GM19351 (cell line): Measurements from ENCODE around the gene PTPN14.
"Not testable (repeated sequence)": the region's sequence is repeated elsewhere in the genome, so short reads cannot be mapped to it uniquely, and the experiment has no call there.

Experiments
- ATAC-seq: cut with Tn5 transposase; IDR thresholded peaks from one replicate; pipeline ENCODE4 v1.9.1; 2021; ENCODE audit warnings: mild to moderate bottlenecking, moderate library complexity; ENCODE audit not compliant: unreplicated experiment

PTPN14 gene

DNA sequence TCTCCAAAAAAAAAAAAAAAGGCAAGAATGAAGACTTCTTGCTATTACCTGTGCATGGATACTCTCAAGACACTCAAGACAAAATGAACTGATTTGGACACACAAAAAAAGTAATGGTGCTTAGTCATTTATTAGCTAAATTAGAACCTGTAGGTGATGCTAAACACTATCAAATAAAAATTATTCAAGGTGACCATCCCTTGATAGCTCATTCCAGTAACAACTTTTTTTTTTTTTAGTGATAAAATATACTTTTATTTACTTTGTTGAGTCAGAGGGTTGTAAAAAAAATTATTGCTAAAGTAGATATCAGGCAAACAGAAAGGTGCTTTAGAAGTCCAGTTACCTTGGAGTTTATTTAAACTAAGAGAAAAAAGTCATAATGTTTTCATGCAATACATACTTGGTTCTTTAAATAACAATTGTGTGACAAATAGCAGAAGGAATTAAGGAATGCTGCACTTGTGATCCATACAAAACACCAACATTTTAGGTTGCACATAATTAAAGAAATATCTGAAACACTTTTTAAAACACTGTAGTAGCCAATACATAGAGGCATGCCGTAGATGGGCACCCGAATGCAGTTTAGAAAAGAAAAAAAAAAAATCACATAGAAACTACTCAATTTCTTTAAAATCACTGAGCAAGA is 69.3 kb downstream of the PTPN14 start:
- ATAC-seq, result not testable (repeated sequence)

DNA sequence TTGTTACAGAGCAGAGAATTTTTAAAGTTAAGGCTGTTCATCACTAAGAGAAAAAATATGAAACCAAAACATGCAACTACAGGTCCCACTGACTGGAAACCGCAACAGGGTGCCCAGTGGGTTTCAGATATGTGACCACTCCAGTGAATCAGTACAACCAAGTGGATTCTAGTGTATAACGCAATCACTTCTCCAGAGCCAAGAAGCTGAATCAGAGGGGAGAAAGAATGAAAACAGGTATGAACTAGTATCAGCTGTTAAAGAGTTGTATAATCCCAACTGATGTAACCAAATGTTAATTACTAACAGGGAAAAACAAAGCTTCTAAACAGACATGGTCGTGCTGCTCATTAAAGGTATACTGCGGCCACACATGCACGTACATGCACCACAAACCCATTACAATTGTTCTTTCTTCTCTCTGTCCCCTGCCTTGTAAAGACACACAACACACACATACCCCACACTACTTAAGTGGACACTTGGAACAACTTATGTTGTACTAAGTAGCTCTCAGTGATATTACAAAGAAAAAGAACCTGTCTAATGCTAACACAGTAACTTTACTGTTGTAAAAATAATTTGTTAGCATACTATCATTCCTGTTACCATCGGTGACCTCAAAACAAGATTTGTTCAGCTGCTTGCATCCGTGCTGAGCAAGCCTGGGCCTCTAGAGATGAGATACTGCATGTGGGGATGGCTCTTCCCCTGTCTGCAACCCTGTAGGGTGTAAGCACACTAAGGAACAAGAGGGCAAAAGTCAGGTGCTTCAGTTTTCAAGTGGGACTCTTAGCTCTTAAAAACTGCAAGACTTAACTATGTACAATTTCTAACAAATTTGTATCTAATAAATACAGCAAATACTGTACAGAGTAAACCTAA is 74.2 kb downstream of the PTPN14 start:
- no peak for ATAC-seq

DNA sequence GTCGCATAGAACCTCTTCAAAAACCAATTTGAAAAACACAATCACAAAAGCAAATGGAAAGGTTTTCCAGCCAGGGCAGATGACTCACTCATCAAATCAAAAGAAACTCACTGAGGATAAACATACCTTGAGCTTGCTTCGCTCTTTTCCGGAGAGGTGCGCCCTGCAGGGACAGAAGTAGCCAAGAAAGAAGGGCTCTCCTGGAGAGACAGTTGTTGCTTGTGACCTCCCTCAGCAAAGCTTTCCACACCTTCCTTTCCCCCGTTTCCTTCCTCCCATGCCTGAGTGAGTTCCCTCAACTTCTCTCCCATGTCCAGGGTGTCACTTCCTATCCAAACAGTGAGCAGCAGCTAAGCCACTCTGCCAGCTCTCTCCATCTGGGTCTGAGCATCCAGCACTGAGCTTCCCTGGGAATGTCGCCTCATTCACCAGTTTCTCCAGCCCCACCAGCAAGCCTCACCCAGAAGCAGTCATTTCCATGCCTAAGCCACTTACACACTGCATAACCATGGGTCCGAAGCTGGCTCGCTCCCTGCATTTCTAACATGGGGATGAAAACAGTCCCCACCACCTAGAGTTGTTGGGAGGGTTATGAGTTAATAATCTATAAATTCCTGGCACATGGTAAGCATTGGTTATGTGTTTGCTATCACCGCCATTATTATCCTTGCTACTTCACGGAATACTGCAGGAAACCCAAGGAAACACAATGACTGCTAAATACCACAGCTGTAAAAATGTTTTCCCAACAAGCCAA is 75.0 kb downstream of the PTPN14 start:
- ATAC-seq, result no peak

DNA sequence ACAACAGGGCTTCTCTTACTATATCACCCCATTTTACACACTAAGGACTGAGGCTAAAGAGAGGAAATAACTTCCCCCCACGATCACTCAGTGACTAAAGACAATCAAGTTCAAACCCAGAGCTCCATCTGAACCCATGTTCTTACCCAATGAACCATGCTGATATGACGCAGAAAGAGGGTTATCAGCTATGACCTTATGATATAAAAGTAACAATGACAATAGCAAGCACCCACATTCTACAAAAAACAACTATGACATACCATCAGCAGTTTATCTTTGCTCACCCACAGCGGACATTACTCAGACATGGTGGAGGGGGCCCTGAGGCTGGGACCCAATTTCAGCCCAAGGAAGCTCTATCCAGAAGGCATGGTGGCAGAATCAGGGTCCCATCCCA is 75.7 kb downstream of the PTPN14 start:
- ATAC-seq, result no peak

DNA sequence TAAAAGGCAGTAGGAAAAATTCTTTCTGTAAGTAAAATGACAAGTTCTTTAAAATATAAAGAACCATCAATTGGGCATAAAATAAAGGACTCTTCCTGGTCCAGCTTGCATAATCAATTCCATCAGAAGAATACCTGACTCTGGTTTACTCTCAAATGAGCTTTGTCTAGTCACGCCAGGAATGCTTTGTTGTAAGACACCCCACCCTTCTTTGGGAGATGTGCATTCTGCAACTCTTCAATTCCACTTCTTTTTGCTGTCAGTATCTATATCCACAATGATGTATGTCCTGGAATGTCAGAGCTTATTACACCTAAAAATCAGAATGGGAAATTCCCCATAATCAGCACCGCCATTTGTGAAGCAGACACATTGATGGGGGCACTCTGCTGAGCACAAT is 76.1 kb downstream of the PTPN14 start:
- ATAC-seq, result no peak

DNA sequence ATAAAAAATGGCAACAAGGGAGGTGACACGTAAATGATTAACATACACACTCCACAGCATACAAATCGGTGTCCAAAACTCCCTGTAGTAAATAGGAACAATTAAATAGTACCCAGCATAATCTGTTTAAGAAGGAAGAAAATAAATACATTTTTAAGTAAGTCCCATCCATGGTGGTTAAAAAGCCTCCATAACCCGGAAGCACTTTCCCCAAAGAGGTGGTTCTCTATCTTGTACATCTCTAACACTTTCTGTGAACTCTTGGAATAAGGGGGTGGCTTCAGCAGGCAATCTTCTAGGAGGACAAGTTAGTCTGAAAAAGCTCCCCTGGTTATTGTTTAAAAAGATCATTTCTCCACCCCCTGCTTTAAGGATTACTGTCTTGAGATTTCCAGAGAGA is 76.9 kb downstream of the PTPN14 start:
- no peak for ATAC-seq

DNA sequence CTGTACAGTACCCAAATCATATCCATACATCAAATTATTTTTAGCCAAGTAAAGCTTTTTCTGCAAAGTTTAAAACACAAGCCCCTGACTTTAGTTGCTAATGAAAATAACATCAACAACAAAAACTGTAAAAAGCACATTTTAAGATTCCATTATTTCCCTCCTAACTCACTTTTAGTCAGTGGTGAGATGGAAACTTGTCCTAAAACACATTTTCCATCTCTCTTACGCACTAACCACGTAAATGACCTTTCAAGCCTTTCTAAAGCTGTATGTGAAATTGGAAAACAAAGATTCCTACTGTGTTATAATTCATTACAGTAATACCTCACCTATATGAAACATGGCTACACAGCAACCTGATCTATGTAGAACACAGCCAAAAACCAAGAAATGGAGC is 77.5 kb downstream of the PTPN14 start:
- no peak for ATAC-seq

DNA sequence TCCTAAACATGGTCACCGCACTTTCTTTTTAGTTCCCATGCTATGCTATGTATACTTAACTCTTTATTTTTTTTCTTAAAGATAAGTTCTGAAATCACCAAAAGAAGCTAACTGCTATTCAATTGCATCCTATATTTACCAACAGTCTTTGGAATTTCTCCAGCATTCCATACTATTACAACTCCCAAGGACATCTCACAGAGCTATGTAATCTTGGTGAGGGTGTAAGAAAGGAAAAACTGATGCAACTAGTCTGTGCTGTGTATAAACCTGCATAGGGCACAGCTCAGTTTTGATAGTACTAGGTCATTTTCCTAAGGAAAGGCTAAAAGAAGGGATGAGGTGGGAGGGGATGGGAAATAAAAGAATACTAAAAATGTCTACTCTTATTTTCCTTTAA is 78.0 kb downstream of the PTPN14 start:
- ATAC-seq, result no peak

DNA sequence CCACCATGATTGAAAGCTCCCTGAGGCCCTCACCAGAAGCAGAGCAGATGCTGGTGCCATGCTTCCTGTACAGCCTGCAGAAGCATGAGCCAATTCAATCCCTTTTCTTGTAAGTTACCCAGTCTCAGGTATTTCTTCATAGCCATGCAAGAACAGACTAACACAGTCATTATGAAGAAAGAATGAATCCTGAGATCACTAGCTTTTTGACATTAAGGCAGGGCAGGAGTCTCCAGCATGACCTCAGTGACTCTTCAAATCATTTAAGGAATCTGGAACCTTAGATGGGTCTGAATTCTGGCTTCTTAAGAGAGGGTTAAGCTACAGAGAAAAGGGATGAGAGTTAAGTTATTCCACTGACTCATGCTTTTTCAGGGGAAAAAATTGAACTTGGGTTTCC is 79.0 kb downstream of the PTPN14 start:
- ATAC-seq, result no peak

DNA sequence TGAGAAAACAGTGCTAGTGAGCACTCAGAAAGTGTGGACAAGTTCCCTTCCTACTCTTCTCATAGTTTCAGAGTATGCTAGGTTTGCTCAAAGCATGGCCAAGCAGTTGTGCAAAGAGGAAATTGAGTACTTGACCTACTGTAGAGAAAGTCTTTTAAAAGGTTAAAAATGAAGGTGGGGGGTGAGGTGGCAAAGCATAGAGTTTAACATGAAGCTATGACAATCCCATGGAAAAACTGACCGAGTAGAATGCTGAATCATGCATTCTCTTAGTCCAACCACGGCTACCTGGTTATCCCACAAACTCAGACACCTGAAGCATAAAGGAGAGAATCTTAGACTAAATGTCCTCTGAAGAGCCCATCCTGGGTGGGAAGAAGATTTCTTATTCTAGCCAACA is 79.9 kb downstream of the PTPN14 start:
- no peak for ATAC-seq

DNA sequence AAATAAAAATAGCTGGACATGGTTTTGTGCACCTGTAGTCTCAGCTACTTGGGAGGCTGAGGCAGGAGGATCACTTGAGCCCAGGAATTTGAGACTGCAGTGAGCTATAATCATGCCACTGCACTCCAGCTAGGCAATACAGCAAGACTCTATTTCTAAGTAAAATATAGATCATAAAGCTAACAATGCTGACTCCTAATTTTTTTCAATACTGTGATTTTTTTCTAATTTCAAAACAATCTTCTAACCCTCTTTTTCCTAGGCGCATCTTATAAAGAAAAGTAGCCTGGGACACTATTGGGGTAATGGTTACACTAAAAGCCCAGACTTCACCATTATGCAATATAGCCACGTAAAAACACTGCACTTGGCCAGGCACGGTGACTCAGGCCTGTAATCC is 81.3 kb downstream of the PTPN14 start:
- no peak for ATAC-seq

DNA sequence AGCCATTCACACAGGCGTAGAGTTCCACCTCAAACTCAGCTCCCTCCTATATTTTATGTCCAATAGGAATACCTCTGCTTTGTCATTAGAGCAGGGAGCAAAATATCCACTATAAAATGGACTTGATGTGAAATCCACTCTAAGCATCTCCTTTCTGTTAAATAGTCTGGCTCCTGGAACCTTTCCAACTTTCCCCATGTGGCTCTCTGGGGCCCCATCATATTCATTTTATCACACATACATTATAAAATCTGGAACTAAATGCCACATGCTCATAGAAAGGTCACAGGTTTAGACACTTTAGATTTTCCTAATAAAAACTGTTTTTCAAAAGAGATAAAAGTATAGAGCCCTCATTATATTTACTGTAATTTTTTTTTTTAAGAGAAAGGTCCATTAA is 82.1 kb downstream of the PTPN14 start:
- ATAC-seq, result no peak

DNA sequence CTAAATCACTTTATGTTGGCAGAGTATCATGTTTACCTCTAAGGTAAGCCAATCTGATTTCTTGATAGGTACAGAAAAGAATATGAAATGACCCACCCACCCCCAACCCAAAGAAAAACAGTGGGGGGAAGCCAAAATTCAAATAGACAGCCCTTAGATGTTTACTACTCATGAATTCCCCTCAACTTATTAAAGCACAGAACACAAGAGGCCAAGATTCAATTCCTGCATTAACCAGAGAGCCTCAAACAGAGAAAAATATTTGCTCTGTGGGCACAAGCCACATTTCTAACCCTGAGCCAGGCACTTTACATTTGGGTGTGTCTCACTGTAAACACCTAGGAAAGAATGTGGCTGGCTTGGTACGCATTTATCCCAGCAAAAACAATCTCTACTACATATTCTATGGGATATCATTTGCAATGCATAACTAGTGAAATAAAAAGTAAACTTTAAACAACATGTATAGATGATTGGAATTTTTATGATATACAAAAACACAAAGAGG is 84.3 kb downstream of the PTPN14 start:
- ATAC-seq, result no peak

DNA sequence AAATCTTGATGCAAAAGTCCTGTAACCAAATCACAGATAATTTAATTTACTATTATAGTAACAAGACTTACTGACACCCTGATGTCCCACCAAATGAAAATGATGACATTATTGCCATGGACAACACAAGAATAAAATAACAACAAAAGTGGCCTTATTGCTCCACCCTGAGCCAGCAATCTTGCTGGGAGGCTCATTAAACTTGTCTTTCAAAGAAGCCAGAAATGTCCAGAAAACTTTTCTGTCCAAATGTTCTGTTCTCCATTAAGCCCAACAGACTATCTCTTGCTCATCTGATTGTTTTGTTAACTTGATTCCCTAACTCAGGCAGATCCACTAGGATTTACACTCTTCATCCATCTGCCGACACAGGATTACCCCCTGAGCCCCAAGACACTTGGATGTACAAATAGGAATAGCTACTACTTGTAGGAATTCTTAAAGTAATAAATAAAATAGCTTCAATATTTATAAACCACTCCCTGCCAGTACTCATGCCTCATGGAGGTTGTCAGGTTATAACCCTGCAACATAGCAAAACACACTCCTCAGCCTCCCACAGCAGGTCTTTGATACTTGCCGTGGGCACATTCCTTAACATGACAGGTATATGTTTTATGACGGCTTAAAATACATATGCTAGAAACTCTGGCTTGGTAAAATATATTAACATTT is 84.9 kb downstream of the PTPN14 start:
- ATAC-seq, result no peak

DNA sequence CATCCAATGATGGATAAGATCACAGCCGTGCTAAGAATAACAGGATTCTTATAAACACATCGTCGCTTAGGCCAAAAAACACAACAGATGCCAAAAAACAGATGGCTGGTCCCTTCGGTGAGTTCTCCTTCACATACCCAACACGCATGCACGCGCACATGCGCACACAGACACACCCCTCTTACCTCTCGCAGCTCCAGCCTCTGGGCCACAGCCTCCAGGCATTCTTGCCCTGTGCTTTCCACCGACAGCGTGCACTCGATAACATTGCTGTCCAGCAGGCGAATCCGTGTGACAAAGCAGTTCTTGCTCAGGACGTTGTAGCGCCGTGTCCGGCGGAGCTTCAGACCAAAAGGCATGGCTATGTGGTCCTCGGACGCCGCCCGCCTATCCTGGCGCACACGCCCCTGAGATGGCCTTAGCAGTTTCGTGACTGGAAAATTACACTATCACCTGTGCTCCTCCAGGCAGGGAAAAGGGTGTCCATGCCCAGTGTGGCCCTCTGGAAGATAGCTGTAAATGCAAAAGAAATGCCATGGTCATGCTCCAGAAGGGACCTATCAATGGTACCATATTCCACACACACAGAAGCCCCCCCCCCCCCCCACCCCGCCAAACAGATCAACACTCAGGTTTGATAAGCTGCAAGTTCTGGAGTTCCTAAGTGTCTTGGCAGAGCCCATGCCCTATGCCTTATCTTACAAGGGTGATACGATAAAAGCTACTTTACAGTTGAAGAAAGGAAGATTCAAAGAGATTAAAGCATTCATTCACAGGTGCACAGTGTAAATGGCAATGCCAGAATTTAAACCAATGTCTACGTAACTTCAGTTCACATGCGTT is 86.7 kb downstream of the PTPN14 start:
- no peak for ATAC-seq

DNA sequence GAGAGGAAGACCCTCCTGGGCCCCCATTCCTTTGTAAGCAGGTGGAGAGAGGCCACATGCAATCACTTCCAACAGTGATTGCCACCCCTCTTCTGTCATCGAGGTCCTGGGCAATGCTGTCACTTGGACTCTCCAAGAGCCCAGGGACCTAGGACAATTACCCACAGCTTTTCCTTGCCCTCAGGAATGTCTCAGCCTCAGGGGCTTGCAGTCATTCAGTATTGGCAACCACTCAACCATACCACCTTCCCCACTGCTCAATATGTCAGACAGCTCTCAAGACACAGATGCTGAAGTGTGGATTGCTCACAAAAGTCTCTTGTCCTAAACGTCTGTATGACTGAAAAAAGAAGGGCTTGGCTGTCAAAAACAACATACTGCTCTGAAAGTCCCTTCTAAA is 87.8 kb downstream of the PTPN14 start:
- ATAC-seq, result no peak

DNA sequence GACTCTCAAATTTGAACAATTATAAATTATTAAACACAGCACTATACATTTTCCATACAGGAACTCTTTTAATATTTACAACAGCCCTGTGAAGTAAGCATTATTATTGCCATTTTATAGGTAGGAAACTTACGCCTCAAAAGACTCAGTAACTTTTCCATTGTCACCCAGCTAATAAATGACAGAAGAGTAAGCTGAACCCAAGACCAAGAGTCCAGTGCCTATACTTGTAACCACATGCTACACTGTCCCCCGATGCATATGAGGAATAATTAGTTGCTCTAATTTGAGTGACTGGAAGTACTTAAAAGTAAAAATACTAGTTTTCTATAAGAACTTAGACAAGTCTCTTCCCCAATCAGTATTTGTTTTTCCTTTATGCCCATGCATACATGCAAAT is 88.5 kb downstream of the PTPN14 start:
- ATAC-seq, result no peak

DNA sequence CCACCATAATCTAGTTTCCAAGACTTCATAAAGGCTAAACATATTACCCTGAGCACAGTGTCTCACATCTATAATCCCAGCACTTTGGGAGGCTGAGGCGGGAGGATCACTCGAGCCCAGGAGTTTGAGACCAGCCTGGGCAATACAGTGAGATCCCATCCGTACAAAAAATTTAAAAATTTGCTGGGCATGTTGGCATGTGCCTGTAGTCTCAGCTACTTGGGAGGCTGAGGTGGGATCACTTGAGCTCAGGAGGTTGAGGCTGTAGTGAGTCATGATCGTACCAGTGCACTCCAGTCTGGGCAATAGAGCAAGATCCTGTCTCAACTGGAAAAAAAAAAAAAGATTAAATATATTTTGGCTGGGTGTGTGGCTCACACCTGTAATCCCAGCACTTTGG is 90.1 kb downstream of the PTPN14 start:
- ATAC-seq, result no peak

DNA sequence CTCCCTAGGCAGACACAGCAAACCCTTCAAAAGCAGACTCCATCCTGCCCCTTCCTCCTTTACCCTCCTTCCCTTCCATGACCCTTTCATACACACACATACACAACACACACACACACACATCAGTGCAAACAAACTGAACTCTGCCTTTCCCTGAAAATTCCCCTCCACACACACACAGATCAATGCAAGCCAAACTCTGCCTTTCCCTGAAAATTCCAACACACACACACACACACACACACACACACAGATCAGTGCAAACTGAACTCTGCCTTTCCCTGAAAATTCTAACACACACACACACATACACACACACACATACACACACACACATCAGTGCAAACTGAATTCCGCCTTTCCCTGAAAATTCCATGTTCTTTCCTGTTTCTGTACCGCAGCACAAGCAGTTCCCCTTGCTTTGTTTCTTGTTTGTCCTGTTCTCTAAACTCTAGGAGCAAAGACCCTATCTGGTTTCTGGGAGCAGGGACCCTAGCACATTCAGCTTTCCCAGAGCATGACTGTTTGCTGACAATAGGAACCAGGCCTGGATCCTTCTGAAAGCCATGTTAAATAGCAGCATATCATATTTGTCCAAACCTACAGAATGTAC is 91.0 kb downstream of the PTPN14 start:
- ATAC-seq, result no peak

DNA sequence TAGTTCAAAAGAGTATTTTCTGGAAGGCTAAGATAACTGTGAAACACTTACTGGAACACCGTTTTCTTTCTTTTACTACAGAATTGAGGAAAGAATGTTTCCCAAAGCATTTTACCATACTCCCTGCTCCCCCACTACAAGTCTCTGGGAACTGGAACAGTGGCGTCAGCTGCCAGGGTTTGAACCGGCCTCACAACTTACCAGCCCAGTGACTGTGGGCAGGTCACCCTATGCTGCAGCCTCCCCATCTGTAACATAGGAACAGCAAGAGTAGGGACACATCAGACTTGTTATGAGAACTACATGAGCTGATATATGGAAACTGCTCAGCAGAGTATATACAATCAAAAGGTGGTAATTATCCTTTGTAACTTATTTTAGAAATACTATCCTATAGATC is 91.5 kb downstream of the PTPN14 start:
- ATAC-seq, result no peak
